PC-3 (cell line): ENCODE measurements around the gene NAV2. TPM values are rescaled to one million over a fixed set of nuclear protein-coding genes. Genes with fewer than 3 reads are reported as not detected.

Source experiments
- ATAC-seq: fragments of 200-7000 bp; cut with Tn5 transposase; 2 replicates; pipeline ENCODE4 v1.9.1; 2020; ENCODE audit warnings: mild to moderate bottlenecking, moderate library complexity
- BruUV-seq: library from RNA; stranded (reverse); fragments of 400-500 nt; replicated peaks from 2 replicates; lab custom pipeline; 2021; lab: Mats Ljungman, UMichigan
- CTCF ChIA-PET: fragments of 300-600 bp; sonication (Branson Sonifier 250); formaldehyde crosslinking; loops from one replicate; lab custom pipeline; 2022; ENCODE audit warnings: antibody characterized with exemption; lab: Charles Lee
- POLR2A ChIA-PET: fragments of 300-600 bp; sonication (Branson Sonifier 250); formaldehyde crosslinking; loops from one replicate; lab custom pipeline; 2022; ENCODE audit warnings: antibody characterized with exemption; ENCODE audit not compliant: unreplicated experiment; lab: Charles Lee
- DNase-seq: peaks from one replicate; pipeline ENCODE4 v3.0.0-alpha.2; 2015
- H2AFZ ChIP-seq: fragments of 300-600 bp; sonication (generic); 2 replicates; pipeline ENCODE4 v1.6.0; 2016; ENCODE audit warnings: antibody characterized with exemption, low read length
- H3F3A ChIP-seq: fragments of 300-600 bp; sonication (generic); one replicate; pipeline ENCODE4 v1.6.0; 2017; ENCODE audit warnings: antibody characterized with exemption, low read length, control low read depth, mild to moderate bottlenecking; ENCODE audit not compliant: unreplicated experiment
- H3K27ac ChIP-seq: fragments of 300-600 bp; sonication (generic); 2 replicates; pipeline ENCODE4 v1.5.1; 2016; ENCODE audit warnings: mild to moderate bottlenecking, low read length
- H3K27me3 ChIP-seq: fragments of 300-600 bp; sonication (generic); 2 replicates; pipeline ENCODE4 v1.6.1; 2016; ENCODE audit warnings: low read length, mixed read lengths
- H3K36me3 ChIP-seq: fragments of 300-600 bp; sonication (generic); 2 replicates; pipeline ENCODE4 v1.6.1; 2016; ENCODE audit warnings: low read depth, mixed run types, low read length, mixed read lengths
- H3K4me1 ChIP-seq: fragments of 300-600 bp; sonication (generic); 2 replicates; pipeline ENCODE4 v1.5.1; 2016; ENCODE audit warnings: low read length; ENCODE audit not compliant: insufficient read depth
- H3K4me2 ChIP-seq: fragments of 300-600 bp; sonication (generic); 2 replicates; pipeline ENCODE4 v1.6.0; 2016; ENCODE audit warnings: low read length
- H3K4me3 ChIP-seq: fragments of 300-600 bp; sonication (generic); 2 replicates; pipeline ENCODE4 v1.5.1; 2016; ENCODE audit warnings: mild to moderate bottlenecking, low read length, mixed read lengths
- H3K79me2 ChIP-seq: fragments of 300-600 bp; sonication (generic); 2 replicates; pipeline ENCODE4 v1.6.1; 2017; ENCODE audit warnings: low read length, mixed read lengths
- H3K9ac ChIP-seq: fragments of 300-600 bp; sonication (generic); 2 replicates; pipeline ENCODE4 v1.6.0; 2016; ENCODE audit warnings: mild to moderate bottlenecking, low read length
- H3K9me2 ChIP-seq: fragments of 300-600 bp; sonication (generic); replicated peaks from 2 replicates; pipeline ENCODE4 v1.6.1; 2016; ENCODE audit warnings: mixed run types, low read length, mixed read lengths
- H3K9me3 ChIP-seq: fragments of 300-600 bp; sonication (generic); 2 replicates; pipeline ENCODE4 v1.6.1; 2016; ENCODE audit warnings: low read length, mixed read lengths
- H4K20me1 ChIP-seq: fragments of 300-600 bp; sonication (generic); 2 replicates; pipeline ENCODE4 v1.6.1; 2016; ENCODE audit warnings: low read length, mixed read lengths
- EZH2 ChIP-seq: fragments of 300-600 bp; sonication (generic); IDR thresholded peaks from one replicate; pipeline ENCODE4 v1.6.1; 2017; ENCODE audit warnings: antibody characterized with exemption, mild to moderate bottlenecking, low read length; ENCODE audit not compliant: unreplicated experiment
- EZH2phosphoT487 ChIP-seq: fragments of 300-600 bp; sonication (generic); IDR thresholded peaks from 2 replicates; pipeline ENCODE4 v1.6.1; 2018; ENCODE audit warnings: mild to moderate bottlenecking, antibody characterized with exemption, low read length, borderline replicate concordance
- intact Hi-C: fragments of 100-400 bp; cut with micrococcal nuclease; formaldehyde crosslinking; loops from 2 replicates; pipeline ENCODE4 v1.9.0; 2023
- total RNA-seq: library from RNA; depleted of rRNA; stranded (reverse); fragments of >200 nt; gene quantifications from 2 replicates; pipeline ENCODE4 v1.2.3, GENCODE V29; 2014
- TF ChIP-seq, protein P1 (sequence below): fragments of 300-600 bp; sonication (generic); conservative IDR thresholded peaks from 2 replicates; pipeline ENCODE4 v1.5.1; 2017; ENCODE audit warnings: antibody characterized with exemption, low read depth, mild to moderate bottlenecking, low read length

The NAV2 gene
- total RNA-seq, 1 experiment from 2014 or later: 10.4 TPM

DNA sequence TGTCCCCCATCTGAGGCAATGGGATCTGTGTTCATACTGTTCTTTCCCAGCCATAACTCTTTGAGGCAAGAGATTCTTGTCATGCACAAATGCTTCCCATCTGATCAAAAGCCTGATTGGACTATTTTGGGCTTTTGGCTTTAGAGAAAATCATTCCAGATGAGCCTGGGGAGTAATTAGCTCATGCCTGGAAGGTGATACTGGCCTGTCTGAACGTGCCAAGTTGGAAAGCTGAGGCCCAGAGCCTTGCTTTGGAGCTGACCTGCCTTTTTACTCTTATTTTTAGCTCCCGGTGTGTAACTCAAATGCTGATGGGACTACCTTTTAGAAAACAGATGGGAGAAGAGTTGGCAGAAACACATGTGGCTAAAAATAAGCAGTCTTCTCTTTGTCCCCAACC, 342.7 kb downstream of the NAV2 start:
- CTCF ChIA-PET: no interaction called here
- ATAC-seq: no peak
- DNase-seq: no peak
- no peaks in the 10 kb centered on the region for H3K27me3 ChIP-seq
- no peaks in the 10 kb centered on the region for H4K20me1 ChIP-seq
- POLR2A ChIA-PET: interaction anchor here (0.8 kb wide), 1 partner anchor 19 kb away, joined by 5 read pairs; no protein-coding TSS in a partner anchor
- TF ChIP-seq EZH2 (no peak), EZH2phosphoT487 (no peak)
- TF ChIP-seq, protein P1, sequence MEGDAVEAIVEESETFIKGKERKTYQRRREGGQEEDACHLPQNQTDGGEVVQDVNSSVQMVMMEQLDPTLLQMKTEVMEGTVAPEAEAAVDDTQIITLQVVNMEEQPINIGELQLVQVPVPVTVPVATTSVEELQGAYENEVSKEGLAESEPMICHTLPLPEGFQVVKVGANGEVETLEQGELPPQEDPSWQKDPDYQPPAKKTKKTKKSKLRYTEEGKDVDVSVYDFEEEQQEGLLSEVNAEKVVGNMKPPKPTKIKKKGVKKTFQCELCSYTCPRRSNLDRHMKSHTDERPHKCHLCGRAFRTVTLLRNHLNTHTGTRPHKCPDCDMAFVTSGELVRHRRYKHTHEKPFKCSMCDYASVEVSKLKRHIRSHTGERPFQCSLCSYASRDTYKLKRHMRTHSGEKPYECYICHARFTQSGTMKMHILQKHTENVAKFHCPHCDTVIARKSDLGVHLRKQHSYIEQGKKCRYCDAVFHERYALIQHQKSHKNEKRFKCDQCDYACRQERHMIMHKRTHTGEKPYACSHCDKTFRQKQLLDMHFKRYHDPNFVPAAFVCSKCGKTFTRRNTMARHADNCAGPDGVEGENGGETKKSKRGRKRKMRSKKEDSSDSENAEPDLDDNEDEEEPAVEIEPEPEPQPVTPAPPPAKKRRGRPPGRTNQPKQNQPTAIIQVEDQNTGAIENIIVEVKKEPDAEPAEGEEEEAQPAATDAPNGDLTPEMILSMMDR: no peak
- H3K9me3 ChIP-seq: no peaks in the 10 kb centered on the region
- intact Hi-C loops: no loop called here
- no peak overlapping the region for H3K4me2 ChIP-seq
- BruUV-seq: no TSS peak
- H3K9me2 ChIP-seq: no peaks in the 10 kb centered on the region
- no peak overlapping the region for H3K27ac ChIP-seq
- no peak overlapping the region for H2AFZ ChIP-seq
- no peaks in the 10 kb centered on the region for H3K4me1 ChIP-seq
- no peak overlapping the region for H3K4me3 ChIP-seq
- no peak overlapping the region for H3K9ac ChIP-seq
- no peaks in the 10 kb centered on the region for H3K79me2 ChIP-seq
- no peaks in the 10 kb centered on the region for H3F3A ChIP-seq
- H3K36me3 ChIP-seq: peaks cover 15% of the 10 kb centered on the region; the same call in 1 of the 2 replicates

GRCh38 chr11:20056109-20056949, 343.7 kb downstream of the NAV2 start:
- no TSS peak for BruUV-seq
- POLR2A ChIA-PET: interaction anchor here (0.8 kb wide), 1 partner anchor 18 kb away, joined by 5 read pairs; no protein-coding TSS in a partner anchor

More at GRCh38 chr11:20056109-20056949, 343.7 kb downstream of the NAV2 start:
- no peaks in the 10 kb centered on the region for H3K9me2 ChIP-seq
- no peaks in the 10 kb centered on the region for H3F3A ChIP-seq
- DNase-seq (no peak), ATAC-seq (no peak)
- H3K4me1 ChIP-seq: no peaks in the 10 kb centered on the region
- H3K9me3 ChIP-seq: no peaks in the 10 kb centered on the region
- no peaks in the 10 kb centered on the region for H3K27me3 ChIP-seq
- peaks cover 15% of the 10 kb centered on the region; the same call in 1 of the 2 replicates for H3K36me3 ChIP-seq
- no peak overlapping the region for H2AFZ ChIP-seq
- no peak overlapping the region for H3K27ac ChIP-seq
- CTCF ChIA-PET: no interaction called here
- no peak overlapping the region for H3K4me2 ChIP-seq
- H3K4me3 ChIP-seq: no peak overlapping the region
- no peak overlapping the region for H3K9ac ChIP-seq
- H4K20me1 ChIP-seq: no peaks in the 10 kb centered on the region
- TF ChIP-seq, protein P1: no peak
- intact Hi-C loops: no loop called here
- no peaks in the 10 kb centered on the region for H3K79me2 ChIP-seq
